B cell (primary cell): Measurements from ENCODE around the gene ATXN7. TPM values are rescaled to one million over a fixed set of nuclear protein-coding genes. Genes with fewer than 3 reads are reported as not detected.

Source experiments
- ATAC-seq: fragments of 200-7000 bp; cut with Tn5 transposase; one replicate; pipeline ENCODE4 v1.10.0; 2021; ENCODE audit warnings: low read depth, mild to moderate bottlenecking, moderate number of reproducible peaks, moderate library complexity
- CTCF ChIA-PET: fragments of 350-600 bp; sonication (Branson Sonifier 250); formaldehyde crosslinking; loops from one replicate; lab custom pipeline; 2021; ENCODE audit warnings: antibody characterized with exemption, inconsistent platforms; lab: Charles Lee
- POLR2A ChIA-PET: fragments of 350-600 bp; sonication (Branson Sonifier 250); formaldehyde crosslinking; loops from one replicate; lab custom pipeline; 2021; ENCODE audit warnings: antibody characterized with exemption; lab: Charles Lee
- DNase-seq: peaks from one replicate; pipeline ENCODE4 v3.0.0; 2013
- H2AFZ ChIP-seq: 2 replicates; pipeline ENCODE4 v1.6.1; 2012; ENCODE audit warnings: mild to moderate bottlenecking, low read depth, low read length; ENCODE audit not compliant: insufficient read depth, poor library complexity, severe bottlenecking
- H3K27ac ChIP-seq, 2 donors: 1 replicate in 1 of 2; 2 replicates in 1 of 2; pipeline ENCODE4 v1.5.1; 2012 to 2013; ENCODE audit warnings: low read length in 2 of 2, mild to moderate bottlenecking in 2 of 2, moderate library complexity in 1 of 2
- H3K27me3 ChIP-seq, 4 experiments: fragments of 200-600 bp in 1 of 4; sonication (generic) in 1 of 4; replicated peaks in 1 of 4; 1 replicate in 2 of 4; 2 replicates in 2 of 4; pipeline versions ENCODE4 v1.6.1 to v1.7.0; 2013 to 2016; ENCODE audit warnings: low read length in 3 of 4, mild to moderate bottlenecking in 2 of 4, mixed read lengths in 1 of 4, moderate library complexity in 1 of 4; ENCODE audit not compliant: insufficient read depth in 4 of 4, control insufficient read depth in 3 of 4; ENCODE audit errors: control extremely low read depth in 1 of 4
- H3K36me3 ChIP-seq, 2 experiments: replicated peaks in 1 of 2; 1 replicate in 1 of 2; 2 replicates in 1 of 2; pipeline versions ENCODE4 v1.6.1 to v1.7.1; 2013; ENCODE audit warnings: low read length in 1 of 2; ENCODE audit not compliant: insufficient read depth in 2 of 2, control insufficient read depth in 1 of 2; ENCODE audit errors: control extremely low read depth in 1 of 2, extremely low read depth in 1 of 2
- H3K4me1 ChIP-seq, 2 donors: fragments of 200-600 bp in 1 of 2; sonication (generic) in 1 of 2; 1 replicate in 1 of 2; 2 replicates in 1 of 2; pipeline versions ENCODE4 v1.5.1 to v1.6.1; 2013 to 2017; ENCODE audit warnings: low read length in 2 of 2; ENCODE audit not compliant: control insufficient read depth in 2 of 2, insufficient read depth in 2 of 2
- H3K4me2 ChIP-seq: replicated peaks from 2 replicates; pipeline ENCODE3; 2012; ENCODE audit warnings: mild to moderate bottlenecking, low read depth, low read length; ENCODE audit not compliant: poor library complexity, severe bottlenecking
- H3K4me3 ChIP-seq, 5 experiments: fragments of 200-600 bp in 1 of 5; sonication (generic) in 1 of 5; 1 replicate in 3 of 5; 2 replicates in 2 of 5; pipeline versions ENCODE4 v1.5.1 to v1.7.0; 2011 to 2016; ENCODE audit warnings: low read length in 4 of 5, mild to moderate bottlenecking in 4 of 5, low read depth in 2 of 5, control low read depth in 1 of 5, moderate library complexity in 1 of 5; ENCODE audit not compliant: insufficient read depth in 1 of 5; ENCODE audit errors: control extremely low read depth in 1 of 5, extremely low read depth in 1 of 5
- H3K79me2 ChIP-seq: fragments of 200-600 bp; sonication (generic); one replicate; pipeline ENCODE4 v1.6.0; 2016; ENCODE audit warnings: low read length; ENCODE audit not compliant: control insufficient read depth, insufficient read depth
- H3K9ac ChIP-seq: fragments of 200-600 bp; sonication (generic); 2 replicates; pipeline ENCODE4 v1.6.1; 2017; ENCODE audit warnings: mild to moderate bottlenecking, low read length, moderate library complexity
- H3K9me3 ChIP-seq, 3 donors: one replicate each; pipeline versions ENCODE4 v1.6.1 to v1.7.1; 2013; ENCODE audit warnings: low read length in 2 of 3; ENCODE audit not compliant: control insufficient read depth in 2 of 3, insufficient read depth in 1 of 3; ENCODE audit errors: control extremely low read depth in 1 of 3
- H4K20me1 ChIP-seq: 2 replicates; pipeline ENCODE4 v1.6.0; 2012; ENCODE audit warnings: mild to moderate bottlenecking, low read length; ENCODE audit not compliant: insufficient read depth, control insufficient read depth, poor library complexity, severe bottlenecking
- H3K27ac Mint-ChIP-seq: one replicate; pipeline ENCODE4 v1.8.0; 2021; ENCODE audit warnings: mixed read lengths
- H3K27me3 Mint-ChIP-seq: one replicate; pipeline ENCODE4 v1.8.0; 2021; ENCODE audit warnings: mixed read lengths
- H3K4me1 Mint-ChIP-seq: one replicate; pipeline ENCODE4 v1.8.0; 2021; ENCODE audit warnings: mixed read lengths
- H3K4me3 Mint-ChIP-seq: one replicate; pipeline ENCODE4 v1.8.0; 2021; ENCODE audit warnings: mixed read lengths
- H3K9me3 Mint-ChIP-seq: one replicate; pipeline ENCODE4 v1.8.0; 2022; ENCODE audit warnings: mixed read lengths; ENCODE audit not compliant: insufficient read depth
- EZH2 ChIP-seq: IDR thresholded peaks from 2 replicates; pipeline ENCODE4 v1.6.1; 2012; ENCODE audit warnings: borderline replicate concordance, low read depth, mild to moderate bottlenecking, moderate library complexity, low read length; ENCODE audit not compliant: insufficient read depth, poor library complexity, severe bottlenecking
- WGBS: methylation state at CpG from one replicate; pipeline ENCODE4 v1.1.5; 2013; ENCODE audit warnings: missing lambda C conversion rate; ENCODE audit not compliant: insufficient coverage; 5-methylcytosine and 5-hydroxymethylcytosine counted together
- intact Hi-C: fragments of 100-400 bp; cut with micrococcal nuclease; formaldehyde crosslinking; loops from one replicate; pipeline ENCODE4 v1.10.0; 2022
- polyA plus RNA-seq: library from polyadenylated mRNA; depleted of rRNA; stranded (reverse); fragments of >200 nt; gene quantifications from 2 replicates; pipeline ENCODE4 v1.2.3, GENCODE V29; 2012
- total RNA-seq, 2 donors: library from RNA; stranded (reverse); fragments of 120-200 nt in 1 of 2; gene quantifications; 1 replicate in 1 of 2; 2 replicates in 1 of 2; pipeline versions ENCODE4 v1.2.3 to v1.2.4, GENCODE V29; 2013 to 2022
- TF ChIP-seq, protein P1 (sequence below): fragments of 200-600 bp; IDR thresholded peaks from one replicate; pipeline ENCODE4 v1.8.0; 2022; ENCODE audit warnings: antibody characterized with exemption, mild to moderate bottlenecking

ATXN7 gene
- total and polyA plus RNA-seq, 2 donors (not counting 1 experiment from before 2014, with no cell fraction given), result 18.1 to 74.3 TPM

GRCh38 chr3:64037084-64037483, 173.4 kb downstream of the ATXN7 start:
- Histone ChIP-seq H2AFZ (no peak overlapping the region), H3K4me2 (no peak overlapping the region), H3K9ac (no peak overlapping the region), H4K20me1 (no peaks in the 10 kb centered on the region), H3K4me1 (peaks cover 24 to 29% of the 10 kb centered on the region in 2 donors), H3K27me3 (no peaks in the 10 kb centered on the region), H3K4me3 (no peak overlapping the region), H3K9me3 (peaks cover 0 to 3% (median 3%) of the 10 kb centered on the region in 3 donors), H3K27ac (no peak overlapping the region), H3K36me3 (no peaks in the 10 kb centered on the region), H3K79me2 (no peaks in the 10 kb centered on the region)
- H3K4me1 Mint-ChIP-seq, result peaks cover 30% of the 10 kb centered on the region
- intact Hi-C loops, result no loop called here
- H3K9me3 Mint-ChIP-seq, result no peaks in the 10 kb centered on the region
- H3K4me3 Mint-ChIP-seq, result no peak overlapping the region
- no peak for DNase-seq
- peaks cover 8% of the 10 kb centered on the region for H3K27me3 Mint-ChIP-seq
- no peak for ATAC-seq
- TF ChIP-seq EZH2, result no peak
- TF ChIP-seq, protein P1, sequence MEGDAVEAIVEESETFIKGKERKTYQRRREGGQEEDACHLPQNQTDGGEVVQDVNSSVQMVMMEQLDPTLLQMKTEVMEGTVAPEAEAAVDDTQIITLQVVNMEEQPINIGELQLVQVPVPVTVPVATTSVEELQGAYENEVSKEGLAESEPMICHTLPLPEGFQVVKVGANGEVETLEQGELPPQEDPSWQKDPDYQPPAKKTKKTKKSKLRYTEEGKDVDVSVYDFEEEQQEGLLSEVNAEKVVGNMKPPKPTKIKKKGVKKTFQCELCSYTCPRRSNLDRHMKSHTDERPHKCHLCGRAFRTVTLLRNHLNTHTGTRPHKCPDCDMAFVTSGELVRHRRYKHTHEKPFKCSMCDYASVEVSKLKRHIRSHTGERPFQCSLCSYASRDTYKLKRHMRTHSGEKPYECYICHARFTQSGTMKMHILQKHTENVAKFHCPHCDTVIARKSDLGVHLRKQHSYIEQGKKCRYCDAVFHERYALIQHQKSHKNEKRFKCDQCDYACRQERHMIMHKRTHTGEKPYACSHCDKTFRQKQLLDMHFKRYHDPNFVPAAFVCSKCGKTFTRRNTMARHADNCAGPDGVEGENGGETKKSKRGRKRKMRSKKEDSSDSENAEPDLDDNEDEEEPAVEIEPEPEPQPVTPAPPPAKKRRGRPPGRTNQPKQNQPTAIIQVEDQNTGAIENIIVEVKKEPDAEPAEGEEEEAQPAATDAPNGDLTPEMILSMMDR, result no peak
- POLR2A ChIA-PET, result no interaction called here
- WGBS, result 100% methylated on average over 4 of the region's 7 CpGs
- no peak overlapping the region for H3K27ac Mint-ChIP-seq
- CTCF ChIA-PET, result interaction anchor here (2.8 kb wide), 1 partner anchor 10 kb away, joined by 8 read pairs; no protein-coding TSS in a partner anchor

DNA sequence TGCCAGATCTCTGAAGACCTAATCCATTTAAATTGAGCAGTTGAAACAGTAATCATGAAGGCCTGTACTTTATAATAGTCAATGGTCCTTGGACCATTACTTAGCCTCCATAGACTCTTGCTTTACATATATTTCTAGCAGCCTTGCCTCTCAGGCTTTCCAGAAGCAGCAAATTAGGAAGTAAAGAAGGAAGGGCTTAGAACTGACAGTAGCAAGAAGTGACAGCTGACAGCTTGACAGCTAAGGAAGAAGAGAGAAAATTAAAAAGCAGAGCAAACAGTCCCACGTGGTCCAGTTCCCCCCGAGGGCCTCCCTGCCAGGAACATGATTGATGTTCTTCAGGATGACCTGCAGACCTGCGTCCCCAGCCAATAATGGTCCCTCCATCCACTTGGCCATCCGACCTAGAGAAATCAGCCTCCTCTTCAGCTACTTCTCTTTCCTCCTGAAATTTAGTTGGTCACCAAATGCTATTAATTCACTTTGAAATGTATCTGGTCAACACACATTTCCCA, 174.6 kb downstream of the ATXN7 start:
- Mint-ChIP-seq H3K27ac (no peak overlapping the region), H3K27me3 (peaks cover 8% of the 10 kb centered on the region), H3K4me1 (peaks cover 30% of the 10 kb centered on the region), H3K4me3 (no peak overlapping the region), H3K9me3 (no peaks in the 10 kb centered on the region)
- no peak overlapping the region for H3K4me3 ChIP-seq
- DNase-seq, result no peak
- peaks cover 0 to 3% (median 3%) of the 10 kb centered on the region in 3 donors for H3K9me3 ChIP-seq
- ChIA-PET POLR2A (no interaction called here), CTCF (interaction anchor here (1.0 to 3.2 kb wide), 4 partner anchors 8 to 15 kb away, joined by 5 to 20 read pairs (median 8); partner anchors contain the start of gene PSMD6)
- no peak overlapping the region for H3K4me2 ChIP-seq
- H3K9ac ChIP-seq, result no peak overlapping the region
- H3K36me3 ChIP-seq, result no peaks in the 10 kb centered on the region
- WGBS, result 38% methylated on average over 4 of the region's 4 CpGs
- ATAC-seq, result no peak
- no peaks in the 10 kb centered on the region for H3K27me3 ChIP-seq
- TF ChIP-seq, protein P1, result no peak
- TF ChIP-seq EZH2, result no peak
- H3K27ac ChIP-seq, result no peak overlapping the region
- no peaks in the 10 kb centered on the region for H4K20me1 ChIP-seq
- intact Hi-C loops, result no loop called here
- H2AFZ ChIP-seq, result no peak overlapping the region
- no peaks in the 10 kb centered on the region for H3K79me2 ChIP-seq
- H3K4me1 ChIP-seq, result peaks cover 24 to 29% of the 10 kb centered on the region in 2 donors
